Upper lobe of left lung (tissue), 4 donors: ENCODE results near the gene PIK3R6.

Experiments used
- EP300 ChIP-seq, 4 donors: sonication (generic); formaldehyde crosslinking; IDR thresholded peaks; one replicate each; pipeline ENCODE4 v1.5.1; 2017; ENCODE audit warnings: antibody characterized with exemption in 4 of 4, control low read depth in 2 of 4
- POLR2A ChIP-seq, 4 donors: fragments of 450-650 bp; IDR thresholded peaks; one replicate each; pipeline ENCODE4 v1.5.1; 2016 to 2017; ENCODE audit warnings: antibody characterized with exemption in 4 of 4, mild to moderate bottlenecking in 2 of 4

- TF ChIP-seq EP300 (IDR thresholded peaks at IDR 0.05) (no peak), POLR2A (IDR thresholded peaks at IDR 0.05) (no peak)
Observed at GRCh38 chr17:8916466-8916865, 49.0 kb upstream of the PIK3R6 start.
